Body of pancreas (tissue), 4 donors: ENCODE results near the gene FKBP15. TPM values are rescaled to one million over a fixed set of nuclear protein-coding genes. Genes with fewer than 3 reads are reported as not detected.

Experiments
- ATAC-seq: fragments of 150-250 bp; one replicate; pipeline ENCODE4 v1.9.1; 2016
- DNase-seq, 4 donors: peaks; one replicate each; pipeline ENCODE4 v3.0.0-alpha.2; 2019
- H3K27ac ChIP-seq, 4 donors: fragments of 200-600 bp; sonication (generic); 1 replicate in 3 of 4; 2 replicates in 1 of 4; pipeline versions ENCODE4 v1.5.1 to v1.6.1; 2016 to 2019; ENCODE audit warnings: mild to moderate bottlenecking in 1 of 4, mixed read lengths in 1 of 4, moderate library complexity in 1 of 4
- H3K27me3 ChIP-seq, 2 donors: fragments of 200-600 bp; sonication (generic); one replicate each; pipeline ENCODE4 v1.6.0; 2016; ENCODE audit warnings: mild to moderate bottlenecking in 1 of 2
- H3K36me3 ChIP-seq, 2 donors: fragments of 200-600 bp; sonication (generic); replicated peaks in 1 of 2; 2 replicates each; pipeline ENCODE4 v1.5.1; 2016; ENCODE audit warnings: low read depth in 2 of 2; ENCODE audit not compliant: insufficient read depth in 1 of 2
- H3K4me1 ChIP-seq: fragments of 200-600 bp; sonication (generic); one replicate; pipeline ENCODE4 v1.6.0; 2016
- H3K4me3 ChIP-seq, 2 donors: fragments of 200-600 bp; sonication (generic); 1 replicate in 1 of 2; 2 replicates in 1 of 2; pipeline ENCODE4 v1.5.1; 2016 to 2019
- H3K9me3 ChIP-seq, 3 donors: fragments of 200-600 bp; sonication (generic); 1 replicate in 2 of 3; 2 replicates in 1 of 3; pipeline ENCODE4 v1.5.1; 2016
- CTCF ChIP-seq, 7 experiments: fragments of 450-650 bp in 4 of 7; fragments of 200-600 bp in 3 of 7; sonication (generic) in 3 of 7; IDR thresholded peaks; one replicate each; pipeline ENCODE4 v1.5.1; 2016 to 2019; ENCODE audit warnings: antibody characterized with exemption in 7 of 7
- POLR2A ChIP-seq, 3 donors: fragments of 450-650 bp; IDR thresholded peaks; one replicate each; pipeline ENCODE4 v1.6.1; 2016; ENCODE audit warnings: antibody characterized with exemption in 3 of 3, mild to moderate bottlenecking in 2 of 3
- WGBS, 2 donors: methylation state at CpG; one replicate each; pipeline ENCODE4 v1.1.5; 2017; 5-methylcytosine and 5-hydroxymethylcytosine counted together
- intact Hi-C: fragments of 100-400 bp; cut with DNase I; formaldehyde crosslinking; loops from one replicate; pipeline ENCODE4 v1.15.1; 2023
- total RNA-seq, 2 donors: library from RNA; depleted of rRNA; stranded (reverse); fragments of >200 nt; gene quantifications; one replicate each; pipeline ENCODE4 v1.1.0, GENCODE V29; 2016

FKBP15 gene
- total RNA-seq, 2 donors from 2014 or later = 15.8 to 21.3 TPM

- TF ChIP-seq CTCF (IDR thresholded peaks at IDR 0.05) = no peak
- TF ChIP-seq POLR2A (IDR thresholded peaks at IDR 0.05) = no peak
- 84 to 93% methylated on average over 2 of the region's 2 CpGs for whole genome bisulfite sequencing, 2 donors
- Histone ChIP-seq H3K27ac (no peak overlapping the region), H3K36me3 (no peaks in the 10 kb centered on the region), H3K4me1 (peaks cover 44% of the 10 kb centered on the region), H3K27me3 (no peaks in the 10 kb centered on the region), H3K9me3 (no peaks in the 10 kb centered on the region), H3K4me3 (no peak overlapping the region)
- DNase-seq (no peak), ATAC-seq (no peak)
- intact Hi-C loops = no loop called here
These were observed 2.9 kb upstream of the FKBP15 start for GRCh38 chr9:113223963-113224362.

DNA sequence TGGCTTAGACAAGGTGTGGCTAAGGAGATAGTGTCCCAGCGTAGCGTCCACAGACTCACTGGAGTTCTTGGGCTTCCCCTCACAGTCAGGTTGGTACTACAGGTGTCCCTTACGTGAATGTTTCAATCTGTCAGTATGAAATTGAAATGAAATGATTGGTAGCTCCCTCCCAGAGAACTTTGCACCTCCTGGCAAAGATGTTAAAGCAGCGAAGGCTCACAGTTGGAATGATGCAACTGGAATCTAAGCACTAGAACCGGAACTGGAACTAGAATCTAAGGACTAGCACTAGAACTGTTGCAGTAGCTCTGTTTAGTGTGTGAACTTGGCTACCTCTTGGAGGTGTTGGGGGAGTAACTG lies 1.4 kb upstream of the FKBP15 start:
- no peaks in the 10 kb centered on the region for H3K36me3 ChIP-seq
- WGBS, 2 donors = 21 to 35% methylated on average over 5 of the region's 5 CpGs
- peaks cover 43% of the 10 kb centered on the region for H3K4me1 ChIP-seq
- DNase-seq (peak in 1 of 4 donors; percentile 21), ATAC-seq (no peak)
- H3K9me3 ChIP-seq = no peaks in the 10 kb centered on the region
- H3K27ac ChIP-seq = peak overlapping the region in 3 of 4 donors; percentile 79 to 91 (median 87)
- H3K27me3 ChIP-seq = no peaks in the 10 kb centered on the region
- TF ChIP-seq CTCF (IDR thresholded peaks at IDR 0.05) = no peak
- TF ChIP-seq POLR2A (IDR thresholded peaks at IDR 0.05) = no peak
- H3K4me3 ChIP-seq = no peak overlapping the region
- intact Hi-C loops = no loop called here

DNA sequence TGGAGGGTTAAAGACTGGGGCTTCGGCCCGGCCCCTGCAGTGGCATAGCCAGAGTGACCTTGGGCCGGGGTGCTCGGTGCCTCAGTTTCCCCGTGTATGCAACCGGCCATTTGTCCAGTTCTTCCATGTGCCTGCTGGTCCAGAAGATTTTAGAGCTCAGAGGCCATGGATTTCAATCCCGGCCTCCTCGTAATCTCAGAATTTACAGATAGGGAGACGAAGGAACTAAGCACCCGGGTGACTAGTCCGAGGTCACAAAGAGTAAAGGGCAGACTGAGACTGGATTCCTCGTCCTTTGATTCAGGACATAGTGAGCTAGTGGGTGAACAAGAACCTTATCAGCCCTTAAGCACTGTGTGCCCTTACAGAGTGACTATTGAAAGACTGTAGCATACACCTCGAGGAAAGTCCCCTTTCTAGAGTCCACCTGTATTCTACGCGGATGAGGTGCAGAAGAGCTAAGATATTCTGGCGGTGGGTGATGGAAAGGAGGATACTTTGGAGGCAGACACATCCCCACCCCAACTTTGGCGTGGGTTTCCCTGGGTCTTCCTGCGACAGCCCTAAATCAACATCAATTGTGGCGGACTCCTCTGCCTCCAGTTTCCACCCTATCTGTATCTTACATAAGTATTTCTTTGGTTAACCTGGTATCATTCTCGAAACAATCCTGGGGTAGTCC lies 864 bp upstream of the FKBP15 start:
- no peak for DNase-seq
- intact Hi-C loops = no loop called here
- H3K9me3 ChIP-seq = no peaks in the 10 kb centered on the region
- TF ChIP-seq CTCF (IDR thresholded peaks at IDR 0.05) (no peak), POLR2A (IDR thresholded peaks at IDR 0.05) (no peak)
- peaks cover 43% of the 10 kb centered on the region for H3K4me1 ChIP-seq
- H3K36me3 ChIP-seq = no peaks in the 10 kb centered on the region
- H3K27ac ChIP-seq = peak overlapping the region; percentile 79 to 92 (median 89)
- ATAC-seq = peak; percentile 3
- peak overlapping the region; percentile 70 to 86 for H3K4me3 ChIP-seq
- H3K27me3 ChIP-seq = no peaks in the 10 kb centered on the region
- 3 to 6% methylated on average over 14 to 20 of the region's 20 CpGs for WGBS, 2 donors

DNA sequence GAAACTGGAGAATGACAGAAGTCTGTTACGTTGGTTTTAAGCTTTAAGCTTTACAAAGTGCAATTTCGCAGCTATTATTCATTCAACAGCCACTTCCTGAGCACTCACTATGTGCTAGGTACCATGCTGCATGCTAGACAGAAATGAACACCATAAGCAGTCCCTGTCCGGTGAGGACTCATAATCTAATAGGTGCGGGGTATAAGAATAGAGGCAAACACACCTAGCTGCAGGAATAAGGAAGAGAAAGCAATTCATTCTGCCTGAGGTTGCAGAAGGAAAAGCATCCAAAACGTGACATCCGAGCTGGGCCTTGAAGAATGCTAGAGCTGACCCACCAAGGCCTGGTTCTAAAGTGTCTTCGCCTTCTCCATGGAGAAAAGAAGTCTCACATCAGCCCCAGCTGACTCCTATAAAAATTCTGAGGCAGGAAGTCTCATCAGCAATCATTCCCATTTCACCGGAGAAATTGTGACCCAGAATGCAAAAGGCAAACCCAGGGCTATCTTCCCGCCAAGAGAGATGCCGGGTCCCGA lies 542 bp downstream of the FKBP15 start:
- Histone ChIP-seq H3K36me3 (no peaks in the 10 kb centered on the region), H3K27me3 (no peaks in the 10 kb centered on the region), H3K27ac (peak overlapping the region; percentile 50 to 91 (median 88)), H3K4me1 (peaks cover 46% of the 10 kb centered on the region), H3K9me3 (no peaks in the 10 kb centered on the region), H3K4me3 (peak overlapping the region; percentile 79 to 83)
- intact Hi-C loops = no loop called here
- TF ChIP-seq CTCF (IDR thresholded peaks at IDR 0.05) (no peak), POLR2A (IDR thresholded peaks at IDR 0.05) (no peak)
- 4 to 5% methylated on average over 9 to 11 of the region's 11 CpGs for WGBS, 2 donors
- no peak for ATAC-seq
- no peak for DNase-seq

GRCh38 chr9:113219969-113220368 lies 1.1 kb downstream of the FKBP15 start:
- WGBS, 2 donors = 30 to 33% methylated on average over 1 of the region's 1 CpG
- intact Hi-C loops = no loop called here
- no peaks in the 10 kb centered on the region for H3K27me3 ChIP-seq
- peaks cover 46% of the 10 kb centered on the region for H3K4me1 ChIP-seq
- DNase-seq (no peak), ATAC-seq (no peak)
- peak overlapping the region in 1 of 4 donors; percentile 91 for H3K27ac ChIP-seq
- TF ChIP-seq POLR2A (IDR thresholded peaks at IDR 0.05) = no peak
- no peak for TF ChIP-seq CTCF (IDR thresholded peaks at IDR 0.05)
- H3K9me3 ChIP-seq = no peaks in the 10 kb centered on the region
- peak overlapping the region in 1 of 2 donors; percentile 83 for H3K4me3 ChIP-seq
- H3K36me3 ChIP-seq = no peaks in the 10 kb centered on the region
